Measurements from ENCODE around the gene FOSB.
A peak's percentile ranks its signal among the peaks of the same experiment; 100 is the strongest.
"Not testable (repeated sequence)": the region's sequence is repeated elsewhere in the genome, so short reads cannot be mapped to it uniquely, and the experiment has no call there.

The FOSB gene

GRCh38 chr19:45467456-45468158 is at the start of gene FOSB:
TSS of gene FOSB (plus strand) at chr19:45467996. CDS start at chr19:45468587, 591 bp downstream.
- Mint-ChIP-seq H3K27ac (peak within 1 kb of the TSS; percentile 92), H3K4me1 (ENCODE audit: low read depth) (peaks cover 13% of the 10 kb centered on the region), H3K27me3 (ENCODE audit: low read depth) (peaks cover 33% of the 10 kb centered on the region), H3K36me3 (ENCODE audit: low read depth) (no peaks in the 10 kb centered on the region), H3K9me3 (no peaks in the 10 kb centered on the region), H3K4me3 (peak within 1 kb of the TSS; percentile 85)
- peak; percentile 92 for DNase-seq (ENCODE audit: low spot score)

GRCh38 chr19:45418802-45419201 is 49.0 kb upstream of the FOSB start:
- H3K4me1 Mint-ChIP-seq (ENCODE audit: low read depth): peaks cover 25% of the 10 kb centered on the region

GRCh38 chr19:45419396-45419795 is 48.4 kb upstream of the FOSB start:
- no peaks in the 10 kb centered on the region for H3K27me3 Mint-ChIP-seq (ENCODE audit: low read depth)
- H3K9me3 Mint-ChIP-seq: no peaks in the 10 kb centered on the region
- peaks cover 46% of the 10 kb centered on the region for H3K36me3 Mint-ChIP-seq (ENCODE audit: low read depth)
- H3K4me1 Mint-ChIP-seq (ENCODE audit: low read depth): peaks cover 28% of the 10 kb centered on the region
- H3K27ac Mint-ChIP-seq: peak overlapping the region; percentile 12
- DNase-seq (ENCODE audit: low spot score): no peak
- H3K4me3 Mint-ChIP-seq: peak overlapping the region; percentile 39

More at GRCh38 chr19:45418802-45419201, 49.0 kb upstream of the FOSB start:
- peak overlapping the region; percentile 43 for H3K4me3 Mint-ChIP-seq
- H3K27ac Mint-ChIP-seq: peak overlapping the region; percentile 20
- H3K9me3 Mint-ChIP-seq: no peaks in the 10 kb centered on the region
- no peaks in the 10 kb centered on the region for H3K27me3 Mint-ChIP-seq (ENCODE audit: low read depth)
- no peak for DNase-seq (ENCODE audit: low spot score)
- H3K36me3 Mint-ChIP-seq (ENCODE audit: low read depth): peaks cover 51% of the 10 kb centered on the region

- Mint-ChIP-seq H3K36me3 (ENCODE audit: low read depth) (peaks cover 41% of the 10 kb centered on the region), H3K4me1 (ENCODE audit: low read depth) (peaks cover 31% of the 10 kb centered on the region)
Measured at GRCh38 chr19:45419895-45420294, 47.9 kb upstream of the FOSB start.

GRCh38 chr19:45420356-45420755 is 47.4 kb upstream of the FOSB start:
- H3K36me3 Mint-ChIP-seq (ENCODE audit: low read depth): peaks cover 39% of the 10 kb centered on the region
- no peaks in the 10 kb centered on the region for H3K27me3 Mint-ChIP-seq (ENCODE audit: low read depth)
- H3K4me1 Mint-ChIP-seq (ENCODE audit: low read depth): peaks cover 31% of the 10 kb centered on the region
- DNase-seq (ENCODE audit: low spot score): no peak
- H3K27ac Mint-ChIP-seq: peak overlapping the region; percentile 55
- H3K9me3 Mint-ChIP-seq: no peaks in the 10 kb centered on the region
- H3K4me3 Mint-ChIP-seq: peak overlapping the region; percentile 51

More at GRCh38 chr19:45419895-45420294, 47.9 kb upstream of the FOSB start:
- H3K4me3 Mint-ChIP-seq: no peak overlapping the region
- no peak for DNase-seq (ENCODE audit: low spot score)
- no peaks in the 10 kb centered on the region for H3K9me3 Mint-ChIP-seq
- no peak overlapping the region for H3K27ac Mint-ChIP-seq
- H3K27me3 Mint-ChIP-seq (ENCODE audit: low read depth): no peaks in the 10 kb centered on the region

GRCh38 chr19:45420871-45421270 is 46.9 kb upstream of the FOSB start:
- peak overlapping the region; percentile 55 for H3K27ac Mint-ChIP-seq
- peaks cover 33% of the 10 kb centered on the region for H3K4me1 Mint-ChIP-seq (ENCODE audit: low read depth)
- H3K36me3 Mint-ChIP-seq (ENCODE audit: low read depth): peaks cover 37% of the 10 kb centered on the region
- H3K4me3 Mint-ChIP-seq: peak overlapping the region; percentile 51
- no peak for DNase-seq (ENCODE audit: low spot score)
- H3K27me3 Mint-ChIP-seq (ENCODE audit: low read depth): no peaks in the 10 kb centered on the region
- no peaks in the 10 kb centered on the region for H3K9me3 Mint-ChIP-seq

- Mint-ChIP-seq H3K27me3 (ENCODE audit: low read depth) (no peaks in the 10 kb centered on the region), H3K9me3 (no peaks in the 10 kb centered on the region), H3K4me1 (ENCODE audit: low read depth) (peaks cover 35% of the 10 kb centered on the region), H3K4me3 (peak overlapping the region; percentile 57), H3K36me3 (ENCODE audit: low read depth) (peaks cover 28% of the 10 kb centered on the region), H3K27ac (peak overlapping the region; percentile 69)
- no peak for DNase-seq (ENCODE audit: low spot score)
Measured at GRCh38 chr19:45421947-45422498, 45.8 kb upstream of the FOSB start.

- Mint-ChIP-seq H3K36me3 (ENCODE audit: low read depth) (peaks cover 20% of the 10 kb centered on the region), H3K4me3 (peak overlapping the region; percentile 96), H3K4me1 (ENCODE audit: low read depth) (peaks cover 40% of the 10 kb centered on the region), H3K9me3 (no peaks in the 10 kb centered on the region), H3K27me3 (ENCODE audit: low read depth) (peaks cover 3% of the 10 kb centered on the region), H3K27ac (peak overlapping the region; percentile 90)
- DNase-seq (ENCODE audit: low spot score): no peak
Measured at GRCh38 chr19:45423033-45423588, 44.7 kb upstream of the FOSB start.

GRCh38 chr19:45423589-45424190 is 44.1 kb upstream of the FOSB start, which contains the start of gene ERCC1:
TSS of gene ERCC1 (minus strand) at chr19:45423917. CDS start at chr19:45423374, 543 bp downstream.
- Mint-ChIP-seq H3K4me1 (ENCODE audit: low read depth) (peaks cover 40% of the 10 kb centered on the region), H3K4me3 (peak within 1 kb of the TSS; percentile 96), H3K9me3 (no peaks in the 10 kb centered on the region), H3K36me3 (ENCODE audit: low read depth) (peaks cover 17% of the 10 kb centered on the region), H3K27me3 (ENCODE audit: low read depth) (peaks cover 7% of the 10 kb centered on the region), H3K27ac (peak within 1 kb of the TSS; percentile 90)
- peak; percentile 84 for DNase-seq (ENCODE audit: low spot score)

- Mint-ChIP-seq H3K36me3 (ENCODE audit: low read depth) (peaks cover 16% of the 10 kb centered on the region), H3K4me1 (ENCODE audit: low read depth) (peaks cover 36% of the 10 kb centered on the region), H3K4me3 (peak overlapping the region; percentile 96), H3K9me3 (no peaks in the 10 kb centered on the region), H3K27ac (peak overlapping the region; percentile 90), H3K27me3 (ENCODE audit: low read depth) (peaks cover 11% of the 10 kb centered on the region)
- peak; percentile 58 for DNase-seq (ENCODE audit: low spot score)
Measured at GRCh38 chr19:45424191-45425058, 43.4 kb upstream of the FOSB start.

- peaks cover 11% of the 10 kb centered on the region for H3K27me3 Mint-ChIP-seq (ENCODE audit: low read depth)
- H3K4me3 Mint-ChIP-seq: peak overlapping the region; percentile 83
- no peaks in the 10 kb centered on the region for H3K9me3 Mint-ChIP-seq
- no peak for DNase-seq (ENCODE audit: low spot score)
- H3K36me3 Mint-ChIP-seq (ENCODE audit: low read depth): no peaks in the 10 kb centered on the region
- H3K4me1 Mint-ChIP-seq (ENCODE audit: low read depth): peaks cover 18% of the 10 kb centered on the region
- no peak overlapping the region for H3K27ac Mint-ChIP-seq
Measured at GRCh38 chr19:45428384-45429231, 39.2 kb upstream of the FOSB start.

GRCh38 chr19:45429896-45430295 is 37.9 kb upstream of the FOSB start:
- not testable (repeated sequence) for H3K9me3 Mint-ChIP-seq; DNase-seq (ENCODE audit: low spot score); H3K4me3 Mint-ChIP-seq; H3K27ac Mint-ChIP-seq; H3K36me3 Mint-ChIP-seq (ENCODE audit: low read depth)
- peaks cover 11% of the 10 kb centered on the region for H3K27me3 Mint-ChIP-seq (ENCODE audit: low read depth)
- H3K4me1 Mint-ChIP-seq (ENCODE audit: low read depth): peaks cover 11% of the 10 kb centered on the region

Measured in T-helper 2 cell treated with Interferon-gamma antibody and Interleukin-4, amounts not matched to agents 5 μg/mL and 100 μg/mL, for 36 hours (primary cell).